ENCODE results near the gene NOPCHAP1. TPM values are rescaled to one million over a fixed set of nuclear protein-coding genes. Genes with fewer than 3 reads are reported as not detected.
"Not testable (repeated sequence)": the region's sequence is repeated elsewhere in the genome, so short reads cannot be mapped to it uniquely, and the experiment has no call there.

The NOPCHAP1 gene
- total RNA-seq, 4 donors from 2014 or later = 4.7 to 9.9 (median 6.6) TPM

GRCh38 chr12:104944252-104944651, 41.9 kb upstream of the NOPCHAP1 start:
- H3K9me3 ChIP-seq = no peaks in the 10 kb centered on the region
- H3K27me3 ChIP-seq = no peaks in the 10 kb centered on the region
- WGBS = 91% methylated on average over 3 of the region's 3 CpGs
- no peaks in the 10 kb centered on the region for H3K36me3 ChIP-seq
- no peak overlapping the region for H3K4me3 ChIP-seq
- no peak overlapping the region for H3K27ac ChIP-seq
- TF ChIP-seq POLR2A (IDR thresholded peaks at IDR 0.05) (no peak), POLR2AphosphoS5 (IDR thresholded peaks at IDR 0.05) (no peak), EP300 (IDR thresholded peaks at IDR 0.05) (no peak)
- TF ChIP-seq, protein P1, sequence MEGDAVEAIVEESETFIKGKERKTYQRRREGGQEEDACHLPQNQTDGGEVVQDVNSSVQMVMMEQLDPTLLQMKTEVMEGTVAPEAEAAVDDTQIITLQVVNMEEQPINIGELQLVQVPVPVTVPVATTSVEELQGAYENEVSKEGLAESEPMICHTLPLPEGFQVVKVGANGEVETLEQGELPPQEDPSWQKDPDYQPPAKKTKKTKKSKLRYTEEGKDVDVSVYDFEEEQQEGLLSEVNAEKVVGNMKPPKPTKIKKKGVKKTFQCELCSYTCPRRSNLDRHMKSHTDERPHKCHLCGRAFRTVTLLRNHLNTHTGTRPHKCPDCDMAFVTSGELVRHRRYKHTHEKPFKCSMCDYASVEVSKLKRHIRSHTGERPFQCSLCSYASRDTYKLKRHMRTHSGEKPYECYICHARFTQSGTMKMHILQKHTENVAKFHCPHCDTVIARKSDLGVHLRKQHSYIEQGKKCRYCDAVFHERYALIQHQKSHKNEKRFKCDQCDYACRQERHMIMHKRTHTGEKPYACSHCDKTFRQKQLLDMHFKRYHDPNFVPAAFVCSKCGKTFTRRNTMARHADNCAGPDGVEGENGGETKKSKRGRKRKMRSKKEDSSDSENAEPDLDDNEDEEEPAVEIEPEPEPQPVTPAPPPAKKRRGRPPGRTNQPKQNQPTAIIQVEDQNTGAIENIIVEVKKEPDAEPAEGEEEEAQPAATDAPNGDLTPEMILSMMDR (IDR thresholded peaks at IDR 0.05) = no peak
- H3K4me1 ChIP-seq = no peaks in the 10 kb centered on the region
- no peak for DNase-seq (ENCODE audit: low spot score in 2 of 2)

DNA sequence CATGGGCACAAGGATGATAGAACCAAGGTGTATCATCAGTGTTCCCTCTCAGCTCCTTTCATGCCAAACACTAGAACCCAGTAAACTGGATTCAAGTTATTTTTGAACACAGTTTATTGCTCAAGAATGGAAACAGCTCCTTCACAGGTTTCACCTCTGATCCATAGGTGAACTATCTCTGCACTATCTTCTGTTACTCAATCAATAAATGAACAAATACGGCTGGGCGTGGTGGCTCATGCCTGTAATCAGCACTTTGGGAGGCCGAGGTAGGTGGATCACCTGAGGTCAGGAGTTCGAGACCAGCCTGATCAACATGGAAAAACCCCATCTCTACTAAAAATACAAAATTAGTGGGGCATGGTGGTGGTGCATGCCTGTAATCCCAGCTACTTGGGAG, 37.4 kb upstream of the NOPCHAP1 start:
- not testable (repeated sequence) for H3K36me3 ChIP-seq; H3K27me3 ChIP-seq; H3K27ac ChIP-seq; H3K9me3 ChIP-seq; DNase-seq (ENCODE audit: low spot score in 2 of 2); H3K4me1 ChIP-seq; H3K4me3 ChIP-seq
- 84% methylated on average over 4 of the region's 4 CpGs for WGBS

DNA sequence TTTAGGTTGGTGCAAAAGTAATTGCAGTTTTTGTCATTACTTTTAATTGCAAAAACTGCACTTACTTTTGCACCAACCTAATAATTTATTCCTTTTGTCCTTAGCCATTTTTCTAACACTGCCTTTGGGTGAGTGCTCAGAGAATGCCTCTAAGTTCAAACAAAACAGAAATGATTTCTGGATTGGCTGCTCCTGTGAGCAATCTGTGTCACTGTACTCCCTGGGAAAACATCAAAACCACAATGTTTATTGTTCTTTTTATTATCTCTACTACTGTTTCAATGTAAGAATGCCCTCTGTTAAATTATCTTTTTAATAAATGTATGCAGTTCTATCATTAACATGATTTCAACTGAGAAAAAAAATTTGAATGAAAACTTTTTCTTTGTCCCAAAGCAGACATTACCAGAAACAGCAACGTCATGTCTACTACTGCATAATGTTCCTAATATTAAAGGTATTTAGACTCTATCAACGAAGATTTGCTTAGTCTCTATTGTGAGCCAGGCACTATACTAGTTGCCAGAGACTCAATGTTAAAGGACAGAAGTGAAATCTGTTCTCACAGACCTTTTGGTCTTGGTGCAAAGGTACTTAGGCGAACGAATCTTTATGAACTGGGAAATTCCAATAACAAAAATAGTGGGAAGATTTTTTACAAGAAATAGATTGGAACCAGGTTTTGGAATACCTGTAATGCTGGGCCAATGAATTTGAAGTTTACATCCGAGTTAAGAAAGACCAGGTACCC, 34.2 kb upstream of the NOPCHAP1 start:
- DNase-seq (ENCODE audit: low spot score in 2 of 2) = no peak
- WGBS = 90% methylated on average over 5 of the region's 5 CpGs
- Histone ChIP-seq H3K27ac (no peak overlapping the region), H3K9me3 (no peaks in the 10 kb centered on the region), H3K36me3 (no peaks in the 10 kb centered on the region), H3K4me1 (no peaks in the 10 kb centered on the region), H3K27me3 (no peaks in the 10 kb centered on the region), H3K4me3 (no peak overlapping the region)
- TF ChIP-seq, protein P1 (IDR thresholded peaks at IDR 0.05) = no peak
- no peak for TF ChIP-seq EP300 (IDR thresholded peaks at IDR 0.05)
- no peak for TF ChIP-seq POLR2A (IDR thresholded peaks at IDR 0.05)

GRCh38 chr12:104952816-104953215, 33.3 kb upstream of the NOPCHAP1 start:
- peaks cover 6% of the 10 kb centered on the region for H3K4me1 ChIP-seq

GRCh38 chr12:104953323-104953722, 32.8 kb upstream of the NOPCHAP1 start:
- Histone ChIP-seq H3K27ac (no peak overlapping the region), H3K4me1 (peaks cover 8% of the 10 kb centered on the region), H3K27me3 (no peaks in the 10 kb centered on the region), H3K4me3 (no peak overlapping the region), H3K36me3 (no peaks in the 10 kb centered on the region), H3K9me3 (no peaks in the 10 kb centered on the region)
- DNase-seq (ENCODE audit: low spot score in 2 of 2) = no peak
- 57% methylated on average over 2 of the region's 2 CpGs for WGBS
- TF ChIP-seq, protein P1 (IDR thresholded peaks at IDR 0.05) = no peak
- TF ChIP-seq POLR2A (IDR thresholded peaks at IDR 0.05) (no peak), POLR2AphosphoS5 (IDR thresholded peaks at IDR 0.05) (no peak), EP300 (IDR thresholded peaks at IDR 0.05) (no peak)

More at GRCh38 chr12:104952816-104953215, 33.3 kb upstream of the NOPCHAP1 start:
- no peak for DNase-seq (ENCODE audit: low spot score in 2 of 2)
- Histone ChIP-seq H3K9me3 (no peaks in the 10 kb centered on the region), H3K27ac (no peak overlapping the region), H3K27me3 (no peaks in the 10 kb centered on the region), H3K36me3 (no peaks in the 10 kb centered on the region), H3K4me3 (no peak overlapping the region)
- TF ChIP-seq EP300 (IDR thresholded peaks at IDR 0.05) (no peak), POLR2A (IDR thresholded peaks at IDR 0.05) (no peak)
- WGBS = 83% methylated on average over 3 of the region's 3 CpGs

DNA sequence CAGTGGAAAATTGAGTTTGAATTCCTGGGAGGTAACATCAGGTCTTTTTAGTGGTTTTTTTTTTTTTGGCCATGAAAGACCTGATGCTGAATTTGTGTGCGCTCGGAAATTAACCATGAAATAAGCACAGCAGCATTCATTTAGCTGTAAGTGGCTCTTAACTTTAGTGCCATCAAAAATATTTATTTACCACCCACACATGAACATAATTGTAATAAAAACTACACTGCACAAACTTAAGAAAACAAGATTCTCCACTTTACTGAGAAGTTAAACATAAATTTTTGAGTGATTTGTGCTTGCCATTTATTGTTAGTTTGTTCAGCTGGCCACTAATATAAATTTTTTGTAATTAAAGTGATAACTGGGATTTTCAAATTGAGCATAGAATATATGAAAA, 30.4 kb upstream of the NOPCHAP1 start:
- no peaks in the 10 kb centered on the region for H3K36me3 ChIP-seq
- peaks cover 22% of the 10 kb centered on the region for H3K4me1 ChIP-seq
- H3K27me3 ChIP-seq = no peaks in the 10 kb centered on the region
- no peak for TF ChIP-seq POLR2A (IDR thresholded peaks at IDR 0.05)
- TF ChIP-seq POLR2AphosphoS5 (IDR thresholded peaks at IDR 0.05) = no peak
- 78% methylated on average over 2 of the region's 2 CpGs for WGBS
- no peak for DNase-seq (ENCODE audit: low spot score in 2 of 2)
- no peaks in the 10 kb centered on the region for H3K9me3 ChIP-seq
- H3K27ac ChIP-seq = no peak overlapping the region
- H3K4me3 ChIP-seq = no peak overlapping the region

All from suprapubic skin (tissue), 4 donors.